Raji (cell line): ENCODE measurements around the gene B4GALT4.

Experiments used
- POLR2A ChIP-seq: IDR thresholded peaks from 2 replicates; pipeline ENCODE4 v1.6.1; 2011; ENCODE audit warnings: low read depth, low read length, control low read depth; ENCODE audit not compliant: insufficient read depth

Gene B4GALT4

DNA sequence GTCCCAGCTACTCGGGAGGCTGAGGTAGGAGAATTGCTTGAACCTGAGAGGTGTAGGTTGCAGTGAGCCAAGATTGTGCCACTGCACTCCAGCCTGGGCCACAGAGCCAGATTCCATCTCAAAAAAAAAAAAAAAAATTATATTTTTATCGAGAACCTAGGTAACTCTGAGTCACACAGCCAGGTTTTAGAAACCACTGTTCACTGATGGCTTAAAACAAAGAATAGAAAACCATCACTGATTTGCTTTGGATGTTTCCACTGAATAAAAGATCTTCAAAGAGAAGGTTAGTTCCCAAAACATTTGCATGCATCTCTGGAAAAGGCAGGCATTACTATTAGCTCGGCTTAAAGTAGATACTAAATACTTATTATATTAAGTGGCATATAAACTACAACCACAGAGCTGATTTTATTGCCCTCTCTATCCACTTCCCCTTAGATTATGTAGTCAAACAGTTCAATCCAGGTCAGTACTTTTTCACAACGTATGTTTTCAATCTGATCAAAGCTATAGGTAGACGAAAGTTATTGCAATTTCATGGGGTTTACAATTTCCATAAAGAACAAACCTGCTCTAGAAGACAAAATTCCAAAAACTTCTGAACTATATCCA, 1.4 kb downstream of the B4GALT4 start:
- no peak for TF ChIP-seq POLR2A

- no peak for TF ChIP-seq POLR2A
Observed at GRCh38 chr3:119238363-119238762, 2.3 kb downstream of the B4GALT4 start.

DNA sequence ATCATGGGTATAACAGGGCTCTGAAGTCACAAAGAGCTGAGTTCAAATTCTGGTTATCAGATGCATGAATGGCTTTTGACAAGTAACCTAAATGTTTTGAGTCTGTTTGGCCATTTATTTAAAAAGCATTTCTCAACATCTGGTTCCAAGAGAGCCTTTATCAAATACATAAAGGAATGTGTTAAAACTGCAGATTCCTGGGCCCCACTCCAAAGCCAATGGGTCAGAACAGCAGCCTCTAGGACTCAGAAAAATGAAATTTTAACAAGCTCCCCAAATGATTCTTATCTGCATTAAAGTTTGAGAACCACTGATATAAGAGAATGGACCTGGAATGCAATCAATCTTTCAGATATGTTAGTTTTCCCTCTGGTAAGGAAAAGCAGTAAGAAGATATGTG, 3.4 kb downstream of the B4GALT4 start:
- no peak for TF ChIP-seq POLR2A

DNA sequence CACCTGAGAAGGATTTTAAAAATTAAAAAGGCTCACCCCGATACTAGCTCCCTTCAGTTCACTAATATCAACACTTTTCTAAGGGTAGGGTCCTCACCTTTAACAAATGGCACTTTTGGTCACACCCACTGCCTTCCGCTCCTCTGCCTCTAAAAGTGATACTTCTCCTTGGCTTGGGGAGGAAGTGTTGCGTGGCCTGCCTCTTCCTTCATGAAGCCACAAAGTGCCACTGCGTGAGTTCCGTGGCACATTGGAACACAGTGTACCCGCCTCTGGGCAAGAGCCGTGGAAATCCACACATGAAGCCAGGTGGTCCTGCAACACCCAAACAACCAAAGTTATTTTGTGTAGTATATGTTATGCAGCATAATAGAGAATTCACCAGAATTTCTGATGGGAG, 3.9 kb downstream of the B4GALT4 start:
- no peak for TF ChIP-seq POLR2A

DNA sequence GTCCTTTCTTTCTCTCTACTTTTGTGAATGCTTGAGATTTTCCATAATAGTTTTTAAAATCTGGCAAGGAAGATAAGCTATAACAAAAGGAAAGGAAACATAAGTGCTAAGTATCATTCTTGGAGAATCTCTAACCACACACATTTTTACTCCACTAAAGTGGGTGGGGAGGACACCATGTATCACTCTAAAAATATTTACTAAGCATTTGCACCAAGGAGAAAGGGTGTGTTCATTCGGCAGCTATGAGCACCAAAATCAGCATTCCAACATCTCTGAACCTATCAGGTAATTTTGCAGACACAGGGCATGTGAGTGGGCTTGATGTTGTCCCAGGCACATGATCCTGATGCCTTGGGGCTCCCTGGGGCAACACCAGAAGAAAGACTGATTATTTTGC, 5.5 kb downstream of the B4GALT4 start:
- TF ChIP-seq POLR2A = no peak

GRCh38 chr3:119234610-119235009, 6.1 kb downstream of the B4GALT4 start:
- no peak for TF ChIP-seq POLR2A

DNA sequence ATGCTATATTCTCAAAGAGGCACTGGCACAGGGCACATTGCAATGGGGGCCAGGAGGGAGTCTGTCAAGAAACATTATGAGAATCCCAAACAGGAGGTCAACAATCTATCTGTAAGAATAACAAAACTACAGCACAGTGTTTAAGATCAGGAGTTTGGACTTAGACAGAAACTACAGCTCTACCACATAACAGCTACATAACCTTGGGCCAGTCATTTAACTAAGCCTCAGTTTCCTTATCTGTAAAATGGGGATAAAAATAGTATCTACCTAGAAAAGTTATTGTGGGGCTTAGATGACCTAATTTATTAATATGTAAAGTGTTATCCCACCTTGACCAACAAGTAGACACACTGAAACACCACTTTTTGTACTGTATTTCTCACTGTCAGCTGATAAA, 9.9 kb downstream of the B4GALT4 start:
- TF ChIP-seq POLR2A = no peak

GRCh38 chr3:119230071-119230470, 10.6 kb downstream of the B4GALT4 start:
- TF ChIP-seq POLR2A = no peak

- TF ChIP-seq POLR2A = no peak
Observed at GRCh38 chr3:119229190-119229589, 11.5 kb downstream of the B4GALT4 start.

DNA sequence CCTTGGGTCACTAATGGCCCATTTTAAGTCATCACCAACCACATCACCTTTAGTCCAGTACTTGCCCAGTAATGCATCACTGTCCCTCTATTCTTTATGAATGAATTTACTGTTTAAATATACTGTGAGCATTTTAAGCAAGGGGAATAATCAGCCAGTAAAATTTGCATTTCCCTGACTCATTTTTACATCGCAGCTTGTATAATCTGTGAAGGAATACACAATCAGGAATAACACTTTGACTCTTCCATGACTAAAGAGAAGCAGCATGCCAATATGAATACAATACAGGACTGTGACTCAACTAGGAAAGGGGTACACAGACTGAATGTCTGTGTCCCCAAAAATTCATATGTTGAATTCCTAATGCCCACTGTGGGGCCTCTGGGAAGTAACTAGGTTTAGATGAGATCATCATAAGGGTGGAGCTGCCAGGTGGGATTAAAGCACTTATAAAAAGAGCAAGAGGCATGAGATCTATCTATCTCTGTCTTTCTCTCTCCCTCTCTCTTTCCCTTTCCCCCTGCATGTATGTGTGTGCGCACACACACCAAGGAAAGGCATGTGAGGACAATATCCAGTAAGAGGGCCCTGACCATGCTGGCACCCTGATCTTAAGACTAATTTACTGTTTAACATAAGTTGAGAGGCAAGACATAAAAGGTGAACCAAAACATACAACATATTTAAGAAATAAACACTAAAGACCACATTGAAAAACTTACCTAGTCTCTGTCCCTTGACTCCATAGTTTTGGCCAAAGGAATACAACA, 12.1 kb downstream of the B4GALT4 start:
- TF ChIP-seq POLR2A = no peak

DNA sequence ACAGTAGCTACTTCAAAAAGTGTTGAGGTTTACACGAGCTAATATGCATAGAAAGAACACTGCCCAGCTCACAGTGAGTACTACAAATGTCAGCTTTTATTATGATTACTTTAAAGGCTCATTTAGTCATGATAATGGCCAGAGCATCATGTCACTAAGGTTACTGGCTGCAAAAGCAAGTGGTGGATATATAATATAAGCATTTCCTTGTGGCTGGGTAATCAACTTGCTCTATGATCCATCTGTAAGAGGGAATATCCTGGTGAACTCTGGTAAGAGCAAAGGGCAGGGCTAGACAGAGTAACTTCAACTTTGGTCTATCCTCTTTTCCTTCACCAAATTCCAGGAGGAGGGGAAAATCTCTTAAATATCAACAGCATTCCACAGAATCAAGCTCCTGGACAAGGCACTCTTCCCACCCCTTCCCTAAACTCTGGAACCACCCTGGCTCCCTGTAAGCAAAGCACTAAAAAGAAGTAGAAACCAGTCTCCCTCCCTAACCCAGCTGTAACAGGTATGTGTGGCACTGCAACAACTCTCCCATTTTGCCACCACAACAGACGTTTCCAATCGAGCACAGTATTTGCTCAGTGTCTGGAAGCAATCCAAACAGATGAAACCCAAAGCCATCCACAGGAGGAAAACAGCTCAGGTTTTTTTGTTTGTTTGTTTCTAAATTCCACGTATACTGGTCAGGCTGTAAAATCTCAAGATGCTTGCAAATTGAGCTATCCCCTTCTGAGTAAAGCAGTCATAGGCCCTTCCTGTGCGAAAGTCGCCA, 13.4 kb downstream of the B4GALT4 start:
- TF ChIP-seq POLR2A = no peak

DNA sequence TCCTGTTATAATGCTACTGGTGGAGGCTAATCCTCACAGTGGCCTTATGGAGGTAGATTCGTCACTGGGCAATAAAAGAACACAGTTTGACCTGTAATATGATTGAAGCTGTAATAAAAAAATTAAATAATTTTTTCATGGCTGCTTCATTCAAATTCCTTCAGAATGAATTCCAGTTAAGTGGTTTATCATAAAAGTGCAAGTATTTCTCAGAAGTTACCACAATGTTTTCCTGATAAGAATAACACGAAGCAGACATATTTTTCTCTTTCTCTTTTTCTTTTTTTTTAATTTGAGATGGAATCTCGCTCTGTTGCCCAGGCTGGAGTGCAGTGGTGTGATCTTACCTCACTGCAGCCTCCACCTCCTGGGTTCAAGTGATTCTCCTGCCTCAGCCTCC, 15.6 kb downstream of the B4GALT4 start:
- no peak for TF ChIP-seq POLR2A

DNA sequence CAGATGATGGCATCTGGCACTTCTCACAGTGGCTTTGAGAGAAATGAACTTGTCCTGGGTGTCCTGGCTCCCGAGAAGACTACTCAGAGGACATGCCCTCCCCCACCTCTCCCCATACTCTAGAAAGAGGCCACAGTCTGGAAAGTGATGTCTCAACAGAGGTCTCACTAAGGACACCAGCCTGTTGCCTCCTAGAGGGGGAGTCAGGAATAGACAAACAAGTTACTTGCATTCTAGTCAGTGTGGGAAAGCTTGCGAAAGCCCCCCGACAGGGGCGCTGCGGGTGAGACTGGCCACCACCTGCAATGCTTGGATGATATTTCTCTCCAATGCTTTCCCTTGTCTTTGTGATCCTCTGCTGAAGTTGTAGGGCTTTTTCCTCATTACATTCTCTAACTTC, 17.2 kb downstream of the B4GALT4 start:
- no peak for TF ChIP-seq POLR2A

- TF ChIP-seq POLR2A = no peak
Observed at GRCh38 chr3:119222391-119222790, 18.3 kb downstream of the B4GALT4 start.

DNA sequence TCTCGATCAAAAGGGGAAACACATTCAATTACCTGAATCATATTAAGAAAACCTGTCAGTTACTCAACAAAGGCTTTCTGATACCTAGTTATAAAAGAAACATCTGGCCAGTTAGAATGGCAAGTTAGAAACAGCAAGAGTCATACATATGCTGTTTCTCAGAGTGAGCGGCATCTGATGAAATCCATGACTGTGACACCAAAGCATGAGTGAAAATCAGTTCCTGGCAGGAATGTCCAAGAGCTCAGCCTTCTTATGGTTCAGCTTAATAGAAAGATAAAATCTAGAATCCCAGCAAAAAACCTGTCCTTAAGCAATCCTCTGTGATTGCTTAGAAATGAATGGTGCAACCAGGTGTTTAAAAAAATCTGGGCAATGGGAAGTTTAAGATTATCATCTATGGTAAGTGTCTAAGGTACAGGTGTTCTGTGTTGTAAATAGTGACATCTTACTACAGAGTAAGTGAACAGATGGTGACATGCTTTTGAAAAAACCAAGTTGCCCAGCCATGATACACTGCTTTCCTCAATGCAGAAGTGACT, 18.8 kb downstream of the B4GALT4 start:
- no peak for TF ChIP-seq POLR2A
